ENCODE measurements around the gene SLC46A1. TPM values are rescaled to one million over a fixed set of nuclear protein-coding genes. Genes with fewer than 3 reads are reported as not detected.

The SLC46A1 gene
- total and polyA plus RNA-seq, 2 of the 13 experiments (the other 11 are each of a cell fraction or from before 2014, with no cell fraction given), result 19.6 to 22.6 TPM

DNA sequence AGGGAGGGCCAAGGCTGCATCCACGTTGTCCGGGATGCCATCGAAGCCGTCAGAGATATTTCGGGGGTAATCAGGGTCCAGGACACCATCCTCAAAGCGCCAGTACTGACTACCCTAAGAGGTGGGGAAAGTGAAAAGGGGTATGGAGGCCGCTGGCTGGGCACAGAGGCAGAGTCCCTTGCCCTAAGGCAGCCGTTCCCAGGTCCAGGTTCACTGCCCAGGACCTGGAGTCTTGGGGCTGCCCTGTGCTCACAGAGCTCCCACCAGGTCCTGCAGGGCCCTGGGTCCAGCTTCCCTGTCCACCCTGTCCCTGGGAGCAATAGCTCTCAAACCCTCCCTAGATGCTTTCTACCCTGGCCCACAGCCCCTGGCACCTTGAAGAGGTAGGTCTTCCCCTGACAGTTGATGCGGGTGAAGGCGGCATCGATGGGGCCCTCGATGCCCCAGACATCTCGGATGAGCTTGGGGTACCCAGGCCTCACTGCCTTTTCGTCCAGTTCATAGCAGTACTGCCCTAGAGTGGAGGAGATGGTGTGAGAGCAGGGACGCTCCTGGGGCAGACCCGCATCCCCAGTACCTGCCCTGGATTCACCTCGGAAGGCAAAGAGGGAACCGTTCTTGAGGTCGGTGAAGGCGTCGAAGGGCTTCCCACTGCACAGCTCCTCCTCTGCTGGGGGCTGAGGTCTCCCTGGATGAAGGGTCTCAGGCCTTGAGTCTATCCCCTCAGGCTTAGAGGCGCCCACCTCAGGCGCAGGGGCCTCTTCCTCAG, 36.9 kb downstream of the SLC46A1 start:
- CTCF ChIA-PET (ENCODE audit: low intra/inter-chr PET ratio, low total read pairs), result no interaction called here
- no peak for FAIRE-seq
- in situ Hi-C loops (cut with HindIII; ENCODE audit: extremely low pct_ligation_motif_present, low pct_unique_long_range_greater_than_20kb), result no loop called here

More for the DNA sequence above, 36.9 kb downstream of the SLC46A1 start:
- peak overlapping the region; percentile 49 to 77 (median 51); a peak in 5 of 6 replicates for H3K4me3 ChIP-seq (replicated peaks in 1 of 3; ENCODE audit: insufficient read depth in 1 of 3, low read depth in 2 of 3, low read length in 3 of 3)
- H3K27me3 ChIP-seq (ENCODE audit: control insufficient read depth in 1 of 2, insufficient read depth in 2 of 2, low read length in 2 of 2), result no peaks in the 10 kb centered on the region
- peaks cover 52% of the 10 kb centered on the region for H3K4me1 ChIP-seq (ENCODE audit: insufficient read depth, low read length)
- intact Hi-C loops (cut with micrococcal nuclease; ENCODE audit: unreplicated experiment), result no loop called here
- H4K20me1 ChIP-seq (ENCODE audit: insufficient read depth, low read length), result no peaks in the 10 kb centered on the region
- peak overlapping the region; percentile 96 for H3K4me2 ChIP-seq (ENCODE audit: low read depth, low read length)
- H3K36me3 ChIP-seq (replicated peaks in 1 of 2; ENCODE audit: control insufficient read depth in 1 of 2, insufficient read depth in 2 of 2, low read length in 2 of 2), result peaks cover under 1 to 2% of the 10 kb centered on the region in 2 experiments; a peak in 1 of 5 replicates
- ATAC-seq (no peak), DNase-seq (ENCODE audit: low spot score) (no peak)
- WGBS (ENCODE audit: low lambda C conversion rate), result 80% methylated on average over 5 of the region's 23 CpGs
- H3K79me2 ChIP-seq (ENCODE audit: insufficient read depth, low read length), result peaks cover 7% of the 10 kb centered on the region
- no peak overlapping the region for H2AFZ ChIP-seq (ENCODE audit: low read length)
- BruUV-seq (replicated peaks), result no TSS peak
- H3K27ac ChIP-seq (ENCODE audit: extremely low read length, insufficient read depth, low read length), result peak overlapping the region; percentile 92
- POLR2A ChIA-PET, result interaction anchor here (0.9 to 8.3 kb wide), 19 partner anchors 8 to 119 kb away, joined by 3 to 183 read pairs (median 7); partner anchors contain the start of genes IFT20, POLDIP2, SLC46A1 and TMEM97
- H3K9me3 ChIP-seq (ENCODE audit: low read length), result no peaks in the 10 kb centered on the region
- TF ChIP-seq ZNF451 (CRISPR knock-in tag; IDR thresholded peaks at IDR 0.05) (no peak), IKZF4 (CRISPR knock-in tag; IDR thresholded peaks at IDR 0.05; ENCODE audit: borderline replicate concordance, low read depth, not compliant biosample characterization) (peak; percentile 3), RBFOX2 (IDR thresholded peaks at IDR 0.05; ENCODE audit: low read depth, low read length) (peak; percentile 43), HNRNPL (IDR thresholded peaks at IDR 0.05; ENCODE audit: low read depth, low read length) (0 out of 2 replicates have a peak, but pooled peaks have one; percentile 49), SPEN (CRISPR knock-in tag; IDR thresholded peaks at IDR 0.05; ENCODE audit: low read depth) (peak; percentile 12; the same call in 1 of the 2 replicates), GABPB1 (CRISPR knock-in tag; IDR thresholded peaks at IDR 0.05) (0 out of 2 replicates have a peak, but pooled peaks have one; percentile 3), ZBTB38 (CRISPR knock-in tag; IDR thresholded peaks at IDR 0.05) (peak; percentile 77), PHF5A (CRISPR knock-in tag; IDR thresholded peaks at IDR 0.05; ENCODE audit: low read depth, unreplicated experiment) (no peak), RFXAP (CRISPR knock-in tag; IDR thresholded peaks at IDR 0.05; ENCODE audit: borderline replicate concordance) (no peak), AGO2 (optimal IDR thresholded peaks at IDR 0.05; ENCODE audit: low read depth, low read length) (peak; percentile 82), SP4 (CRISPR knock-in tag; IDR thresholded peaks at IDR 0.05) (no peak), BRD4 (CRISPR knock-in tag; IDR thresholded peaks at IDR 0.05) (peak; percentile 65; the same call in 1 of the 2 replicates), SNAI1 (CRISPR knock-in tag; IDR thresholded peaks at IDR 0.05; ENCODE audit: borderline replicate concordance) (0 out of 2 replicates have a peak, but pooled peaks have one; percentile 7), POLR2A (IDR thresholded peaks at IDR 0.05; ENCODE audit: insufficient read depth in 1 of 2, low read depth in 2 of 2, low read length in 2 of 2) (peak in 1 of 2 experiments; percentile 28; a peak in 1 of 4 replicates), EEA1 (CRISPR knock-in tag; IDR thresholded peaks at IDR 0.05; ENCODE audit: borderline replicate concordance) (0 out of 2 replicates have a peak, but pooled peaks have one; percentile 25), CHD4 (IDR thresholded peaks at IDR 0.05; ENCODE audit: borderline replicate concordance, low read length) (0 out of 2 replicates have a peak, but pooled peaks have one; percentile 12), ZEB1 (IDR thresholded peaks at IDR 0.05; ENCODE audit: insufficient replicate concordance, low read depth) (no peak), AKAP8 (CRISPR knock-in tag; IDR thresholded peaks at IDR 0.05) (peak; percentile 9; the same call in 1 of the 2 replicates)
- TF ChIP-seq, protein P1, sequence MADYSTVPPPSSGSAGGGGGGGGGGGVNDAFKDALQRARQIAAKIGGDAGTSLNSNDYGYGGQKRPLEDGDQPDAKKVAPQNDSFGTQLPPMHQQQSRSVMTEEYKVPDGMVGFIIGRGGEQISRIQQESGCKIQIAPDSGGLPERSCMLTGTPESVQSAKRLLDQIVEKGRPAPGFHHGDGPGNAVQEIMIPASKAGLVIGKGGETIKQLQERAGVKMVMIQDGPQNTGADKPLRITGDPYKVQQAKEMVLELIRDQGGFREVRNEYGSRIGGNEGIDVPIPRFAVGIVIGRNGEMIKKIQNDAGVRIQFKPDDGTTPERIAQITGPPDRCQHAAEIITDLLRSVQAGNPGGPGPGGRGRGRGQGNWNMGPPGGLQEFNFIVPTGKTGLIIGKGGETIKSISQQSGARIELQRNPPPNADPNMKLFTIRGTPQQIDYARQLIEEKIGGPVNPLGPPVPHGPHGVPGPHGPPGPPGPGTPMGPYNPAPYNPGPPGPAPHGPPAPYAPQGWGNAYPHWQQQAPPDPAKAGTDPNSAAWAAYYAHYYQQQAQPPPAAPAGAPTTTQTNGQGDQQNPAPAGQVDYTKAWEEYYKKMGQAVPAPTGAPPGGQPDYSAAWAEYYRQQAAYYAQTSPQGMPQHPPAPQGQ (CRISPR knock-in tag; IDR thresholded peaks at IDR 0.05; ENCODE audit: borderline replicate concordance), result no peak
- TF ChIP-seq, protein P2, sequence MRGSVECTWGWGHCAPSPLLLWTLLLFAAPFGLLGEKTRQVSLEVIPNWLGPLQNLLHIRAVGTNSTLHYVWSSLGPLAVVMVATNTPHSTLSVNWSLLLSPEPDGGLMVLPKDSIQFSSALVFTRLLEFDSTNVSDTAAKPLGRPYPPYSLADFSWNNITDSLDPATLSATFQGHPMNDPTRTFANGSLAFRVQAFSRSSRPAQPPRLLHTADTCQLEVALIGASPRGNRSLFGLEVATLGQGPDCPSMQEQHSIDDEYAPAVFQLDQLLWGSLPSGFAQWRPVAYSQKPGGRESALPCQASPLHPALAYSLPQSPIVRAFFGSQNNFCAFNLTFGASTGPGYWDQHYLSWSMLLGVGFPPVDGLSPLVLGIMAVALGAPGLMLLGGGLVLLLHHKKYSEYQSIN (CRISPR knock-in tag; IDR thresholded peaks at IDR 0.05; ENCODE audit: borderline replicate concordance), result no peak
- TF ChIP-seq, protein P3, sequence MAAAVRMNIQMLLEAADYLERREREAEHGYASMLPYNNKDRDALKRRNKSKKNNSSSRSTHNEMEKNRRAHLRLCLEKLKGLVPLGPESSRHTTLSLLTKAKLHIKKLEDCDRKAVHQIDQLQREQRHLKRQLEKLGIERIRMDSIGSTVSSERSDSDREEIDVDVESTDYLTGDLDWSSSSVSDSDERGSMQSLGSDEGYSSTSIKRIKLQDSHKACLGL (CRISPR knock-in tag; IDR thresholded peaks at IDR 0.05), result 0 out of 2 replicates have a peak, but pooled peaks have one; percentile 3
- peak overlapping the region; percentile 74 for H3K9ac ChIP-seq (ENCODE audit: insufficient read depth, low read depth, low read length)
